GM18498 (cell line): ENCODE data around the gene SYNE2.
A peak's percentile ranks its signal among the peaks of the same experiment; 100 is the strongest.

ENCODE experiments used
- ATAC-seq: cut with Tn5 transposase; IDR thresholded peaks from one replicate; pipeline ENCODE4 v1.9.1; 2021; ENCODE audit warnings: mild to moderate bottlenecking, moderate library complexity; ENCODE audit not compliant: unreplicated experiment

SYNE2 gene

GRCh38 chr14:64235652-64236640 lies 383.1 kb downstream of the SYNE2 start:
- ATAC-seq: peak; percentile 76

GRCh38 chr14:64238049-64238448 lies 385.2 kb downstream of the SYNE2 start:
- no peak for ATAC-seq

GRCh38 chr14:64238631-64239030 lies 385.8 kb downstream of the SYNE2 start:
- no peak for ATAC-seq

- ATAC-seq: no peak
These were observed 391.5 kb downstream of the SYNE2 start for GRCh38 chr14:64244279-64244678.

- ATAC-seq: no peak
These were observed 392.7 kb downstream of the SYNE2 start for GRCh38 chr14:64245491-64245890.

GRCh38 chr14:64246688-64247087 lies 393.9 kb downstream of the SYNE2 start:
- no peak for ATAC-seq

- ATAC-seq: no peak
These were observed 394.4 kb downstream of the SYNE2 start for GRCh38 chr14:64247195-64247594.

- no peak for ATAC-seq
These were observed 395.9 kb downstream of the SYNE2 start for GRCh38 chr14:64248689-64249088.

- ATAC-seq: no peak
These were observed 396.6 kb downstream of the SYNE2 start for GRCh38 chr14:64249363-64249762.

- ATAC-seq: no peak
These were observed 400.9 kb downstream of the SYNE2 start for GRCh38 chr14:64253672-64254071.

- ATAC-seq: no peak
These were observed 403.0 kb downstream of the SYNE2 start for GRCh38 chr14:64255756-64256155.

- no peak for ATAC-seq
These were observed 407.6 kb downstream of the SYNE2 start for GRCh38 chr14:64260418-64260817.

GRCh38 chr14:64265222-64265621 lies 412.4 kb downstream of the SYNE2 start:
- no peak for ATAC-seq

GRCh38 chr14:64266239-64266638 lies 413.4 kb downstream of the SYNE2 start:
- peak; percentile 47 for ATAC-seq

- no peak for ATAC-seq
These were observed 419.2 kb downstream of the SYNE2 start for GRCh38 chr14:64272019-64272418.
